ENCODE results near the gene SF3A1.

SF3A1 gene

GRCh38 chr22:30299322-30299721, 57.4 kb downstream of the SF3A1 start:
- TF ChIP-seq, protein P1, sequence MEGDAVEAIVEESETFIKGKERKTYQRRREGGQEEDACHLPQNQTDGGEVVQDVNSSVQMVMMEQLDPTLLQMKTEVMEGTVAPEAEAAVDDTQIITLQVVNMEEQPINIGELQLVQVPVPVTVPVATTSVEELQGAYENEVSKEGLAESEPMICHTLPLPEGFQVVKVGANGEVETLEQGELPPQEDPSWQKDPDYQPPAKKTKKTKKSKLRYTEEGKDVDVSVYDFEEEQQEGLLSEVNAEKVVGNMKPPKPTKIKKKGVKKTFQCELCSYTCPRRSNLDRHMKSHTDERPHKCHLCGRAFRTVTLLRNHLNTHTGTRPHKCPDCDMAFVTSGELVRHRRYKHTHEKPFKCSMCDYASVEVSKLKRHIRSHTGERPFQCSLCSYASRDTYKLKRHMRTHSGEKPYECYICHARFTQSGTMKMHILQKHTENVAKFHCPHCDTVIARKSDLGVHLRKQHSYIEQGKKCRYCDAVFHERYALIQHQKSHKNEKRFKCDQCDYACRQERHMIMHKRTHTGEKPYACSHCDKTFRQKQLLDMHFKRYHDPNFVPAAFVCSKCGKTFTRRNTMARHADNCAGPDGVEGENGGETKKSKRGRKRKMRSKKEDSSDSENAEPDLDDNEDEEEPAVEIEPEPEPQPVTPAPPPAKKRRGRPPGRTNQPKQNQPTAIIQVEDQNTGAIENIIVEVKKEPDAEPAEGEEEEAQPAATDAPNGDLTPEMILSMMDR (IDR thresholded peaks at IDR 0.05; ENCODE audit: borderline replicate concordance, control extremely low read depth, extremely low read depth, insufficient read depth, missing control alignments): no peak
- DNase-seq (ENCODE audit: low spot score): no peak
- in situ Hi-C loops (cut with MboI; ENCODE audit: low sequenced_read_pairs, unreplicated experiment): no loop called here

DNA sequence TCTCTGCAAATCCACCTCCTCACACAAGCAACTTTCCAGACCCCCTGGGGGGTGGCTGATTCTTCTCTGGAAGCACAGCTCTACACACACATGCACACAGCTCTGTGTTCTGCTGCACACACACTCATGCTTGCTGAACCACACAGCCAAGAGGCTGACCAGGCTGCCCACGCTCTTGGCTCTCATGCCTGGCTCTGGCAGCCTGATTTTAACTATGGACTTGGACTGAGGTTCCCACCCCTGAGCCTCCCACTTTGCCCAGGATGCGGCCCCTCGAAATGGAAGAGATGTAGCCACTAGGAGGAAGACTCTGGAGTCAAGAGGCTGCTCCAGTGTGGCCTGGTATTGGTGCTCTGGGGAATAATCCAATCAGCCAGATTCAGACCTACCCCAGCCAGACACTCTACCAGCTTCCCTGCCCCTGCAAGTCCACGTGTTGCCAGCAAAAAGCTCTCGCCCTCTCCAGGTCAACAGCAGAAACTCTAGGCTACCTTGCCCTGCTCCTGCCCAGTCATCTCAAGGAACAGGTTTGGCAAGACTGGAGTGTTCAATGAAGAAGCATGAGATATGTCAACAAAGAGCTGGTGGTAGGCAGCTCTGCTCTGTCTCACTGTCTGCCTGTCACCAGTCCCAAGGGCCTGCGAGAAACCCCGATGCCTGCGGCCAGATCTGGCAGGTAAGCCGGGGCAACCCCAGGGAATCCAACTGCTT, 58.5 kb downstream of the SF3A1 start:
- TF ChIP-seq, protein P1 (IDR thresholded peaks at IDR 0.05; ENCODE audit: borderline replicate concordance, control extremely low read depth, extremely low read depth, insufficient read depth, missing control alignments): no peak
- no peak for DNase-seq (ENCODE audit: low spot score)
- in situ Hi-C loops (cut with MboI; ENCODE audit: low sequenced_read_pairs, unreplicated experiment): no loop called here

DNA sequence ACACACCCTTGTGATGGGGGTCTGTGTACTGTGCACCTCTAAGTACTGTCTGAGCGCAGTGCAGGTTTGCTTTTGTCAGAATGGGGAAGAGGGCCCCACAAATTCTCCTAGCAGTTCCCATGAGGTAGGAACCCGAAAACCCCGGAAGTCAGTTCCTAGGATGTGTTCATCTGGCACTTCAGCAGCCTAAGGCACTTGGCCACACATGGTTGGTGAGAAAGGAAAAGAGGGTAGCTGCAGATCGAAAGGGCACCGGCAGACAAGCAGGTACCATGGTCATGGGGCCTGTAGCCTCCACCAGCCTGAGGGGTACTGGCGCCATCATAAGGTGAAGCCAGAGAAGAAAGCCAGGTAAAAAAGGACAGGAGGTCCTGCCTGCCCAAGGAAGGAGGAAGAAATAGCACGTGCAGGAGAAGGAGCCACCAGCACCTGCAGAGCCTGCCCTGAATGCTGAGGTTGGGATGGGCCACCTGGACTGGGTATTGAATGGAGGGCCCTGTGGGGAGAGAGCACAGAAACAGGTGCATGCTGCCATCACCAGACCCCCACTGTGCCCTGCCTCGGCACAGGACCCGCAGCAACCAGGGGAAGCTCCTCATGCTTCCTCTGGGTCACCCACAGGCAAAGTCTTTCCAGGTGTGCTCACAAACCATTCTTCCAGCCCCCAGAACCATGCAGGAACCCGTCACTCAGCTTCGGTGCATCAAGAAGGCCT, 59.3 kb downstream of the SF3A1 start:
- no peak for DNase-seq (ENCODE audit: low spot score)
- in situ Hi-C loops (cut with MboI; ENCODE audit: low sequenced_read_pairs, unreplicated experiment): no loop called here
- TF ChIP-seq, protein P1 (IDR thresholded peaks at IDR 0.05; ENCODE audit: borderline replicate concordance, control extremely low read depth, extremely low read depth, insufficient read depth, missing control alignments): no peak

- TF ChIP-seq, protein P1 (IDR thresholded peaks at IDR 0.05; ENCODE audit: borderline replicate concordance, control extremely low read depth, extremely low read depth, insufficient read depth, missing control alignments): no peak
- in situ Hi-C loops (cut with MboI; ENCODE audit: low sequenced_read_pairs, unreplicated experiment): no loop called here
Measured at GRCh38 chr22:30296833-30297232, 59.9 kb downstream of the SF3A1 start.

GRCh38 chr22:30296324-30296723, 60.4 kb downstream of the SF3A1 start:
- TF ChIP-seq, protein P1 (IDR thresholded peaks at IDR 0.05; ENCODE audit: borderline replicate concordance, control extremely low read depth, extremely low read depth, insufficient read depth, missing control alignments): no peak
- in situ Hi-C loops (cut with MboI; ENCODE audit: low sequenced_read_pairs, unreplicated experiment): no loop called here
- DNase-seq (ENCODE audit: low spot score): no peak

More at GRCh38 chr22:30296833-30297232, 59.9 kb downstream of the SF3A1 start:
- no peak for DNase-seq (ENCODE audit: low spot score)

GRCh38 chr22:30295576-30295975, 61.1 kb downstream of the SF3A1 start:
- in situ Hi-C loops (cut with MboI; ENCODE audit: low sequenced_read_pairs, unreplicated experiment): no loop called here
- no peak for DNase-seq (ENCODE audit: low spot score)
- TF ChIP-seq, protein P1 (IDR thresholded peaks at IDR 0.05; ENCODE audit: borderline replicate concordance, control extremely low read depth, extremely low read depth, insufficient read depth, missing control alignments): no peak

Data from GM13976 (cell line).